GM18520 (cell line): ENCODE data around the gene CREB5.
A peak's percentile ranks its signal among the peaks of the same experiment; 100 is the strongest.
"Not testable (repeated sequence)": the region's sequence is repeated elsewhere in the genome, so short reads cannot be mapped to it uniquely, and the experiment has no call there.

Source experiments
- ATAC-seq: cut with Tn5 transposase; IDR thresholded peaks from one replicate; pipeline ENCODE4 v1.9.1; 2021; ENCODE audit not compliant: unreplicated experiment

Gene CREB5

GRCh38 chr7:28539289-28539981, 127.1 kb downstream of the CREB5 start:
- ATAC-seq = peak; percentile 84

- no peak for ATAC-seq
Observed at GRCh38 chr7:28542410-28542809, 130.1 kb downstream of the CREB5 start.

GRCh38 chr7:28544453-28545117, 132.3 kb downstream of the CREB5 start:
- ATAC-seq = no peak

- ATAC-seq = no peak
Observed at GRCh38 chr7:28546067-28546466, 133.7 kb downstream of the CREB5 start.

GRCh38 chr7:28547115-28547514, 134.8 kb downstream of the CREB5 start:
- ATAC-seq = no peak

- ATAC-seq = no peak
Observed at GRCh38 chr7:28548416-28548815, 136.1 kb downstream of the CREB5 start.

GRCh38 chr7:28549998-28550397, 137.7 kb downstream of the CREB5 start:
- ATAC-seq = no peak

- ATAC-seq = no peak
Observed at GRCh38 chr7:28550580-28551186, 138.4 kb downstream of the CREB5 start.

- ATAC-seq = no peak
Observed at GRCh38 chr7:28551331-28551730, 139.0 kb downstream of the CREB5 start.

GRCh38 chr7:28551766-28552165, 139.4 kb downstream of the CREB5 start:
- not testable (repeated sequence) for ATAC-seq

GRCh38 chr7:28554802-28555471, 142.6 kb downstream of the CREB5 start:
- no peak for ATAC-seq

- ATAC-seq = no peak
Observed at GRCh38 chr7:28556025-28556424, 143.7 kb downstream of the CREB5 start.

GRCh38 chr7:28556671-28557070, 144.4 kb downstream of the CREB5 start:
- ATAC-seq = no peak

- ATAC-seq = no peak
Observed at GRCh38 chr7:28558236-28558635, 145.9 kb downstream of the CREB5 start.

- no peak for ATAC-seq
Observed at GRCh38 chr7:28560767-28561166, 148.4 kb downstream of the CREB5 start.

GRCh38 chr7:28564033-28564432, 151.7 kb downstream of the CREB5 start:
- no peak for ATAC-seq

GRCh38 chr7:28564755-28565374, 152.5 kb downstream of the CREB5 start:
- ATAC-seq = no peak

- ATAC-seq = no peak
Observed at GRCh38 chr7:28565980-28566379, 153.7 kb downstream of the CREB5 start.

- ATAC-seq = peak; percentile 46
Observed at GRCh38 chr7:28570113-28570969, 158.0 kb downstream of the CREB5 start.

- no peak for ATAC-seq
Observed at GRCh38 chr7:28570970-28571288, 158.6 kb downstream of the CREB5 start.

GRCh38 chr7:28571405-28571804, 159.1 kb downstream of the CREB5 start:
- ATAC-seq = no peak
